GM21786 (cell line): ENCODE data around the gene OSBPL7.
"Not testable (repeated sequence)": the region's sequence is repeated elsewhere in the genome, so short reads cannot be mapped to it uniquely, and the experiment has no call there.

Experiments used
- ATAC-seq: cut with Tn5 transposase; IDR thresholded peaks from one replicate; pipeline ENCODE4 v1.9.1; 2021; ENCODE audit not compliant: unreplicated experiment

OSBPL7 gene

DNA sequence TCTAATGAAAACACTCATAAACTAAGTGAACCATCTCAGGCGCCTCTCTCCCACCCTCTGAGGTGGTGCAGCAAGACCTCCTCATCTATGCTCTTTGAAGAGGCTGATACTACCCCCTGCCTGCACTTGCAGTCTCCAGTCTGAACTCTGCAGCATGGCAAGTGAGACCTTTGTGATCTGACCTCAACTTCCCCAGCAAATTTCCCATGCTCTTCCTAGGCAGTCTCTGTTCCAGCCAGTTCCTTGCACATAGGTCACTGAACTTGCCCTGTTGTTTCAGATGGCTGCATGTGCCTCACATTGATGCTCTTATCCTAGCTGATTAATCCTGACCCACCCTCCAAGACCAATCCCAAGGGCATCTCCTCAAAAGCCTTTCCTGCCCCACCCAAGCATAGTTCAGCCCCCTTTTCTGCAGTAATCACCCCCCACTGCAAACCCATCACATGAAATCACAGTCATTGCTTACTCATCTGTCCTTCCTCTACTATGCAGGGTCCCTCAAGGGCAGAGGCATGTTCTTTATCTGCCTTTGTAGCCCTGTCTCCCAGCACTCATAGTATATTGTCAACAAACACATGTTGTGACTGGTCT lies 46.5 kb downstream of the OSBPL7 start:
- no peak for ATAC-seq

- ATAC-seq = no peak
Observed at GRCh38 chr17:47774331-47774730, 47.3 kb downstream of the OSBPL7 start.

DNA sequence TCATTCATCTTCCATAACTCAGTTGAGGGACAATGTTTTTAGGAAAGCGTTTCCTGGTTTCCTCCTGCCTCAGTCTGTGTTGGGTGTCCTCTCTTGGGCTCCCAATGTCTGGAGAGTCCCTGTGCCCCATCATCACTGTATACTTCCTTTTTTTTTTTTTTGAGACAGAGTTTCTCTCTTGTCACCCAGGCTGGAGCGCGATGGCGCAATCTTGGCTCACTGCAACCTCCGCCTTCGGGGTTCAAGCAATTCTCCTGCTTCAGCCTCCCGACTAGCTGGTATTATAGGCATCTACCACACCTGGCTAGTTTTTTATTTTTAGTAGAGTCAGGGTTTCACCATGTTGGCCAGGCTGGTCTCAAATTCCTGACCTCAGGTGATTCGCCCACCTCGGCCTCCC lies 47.9 kb downstream of the OSBPL7 start:
- not testable (repeated sequence) for ATAC-seq

DNA sequence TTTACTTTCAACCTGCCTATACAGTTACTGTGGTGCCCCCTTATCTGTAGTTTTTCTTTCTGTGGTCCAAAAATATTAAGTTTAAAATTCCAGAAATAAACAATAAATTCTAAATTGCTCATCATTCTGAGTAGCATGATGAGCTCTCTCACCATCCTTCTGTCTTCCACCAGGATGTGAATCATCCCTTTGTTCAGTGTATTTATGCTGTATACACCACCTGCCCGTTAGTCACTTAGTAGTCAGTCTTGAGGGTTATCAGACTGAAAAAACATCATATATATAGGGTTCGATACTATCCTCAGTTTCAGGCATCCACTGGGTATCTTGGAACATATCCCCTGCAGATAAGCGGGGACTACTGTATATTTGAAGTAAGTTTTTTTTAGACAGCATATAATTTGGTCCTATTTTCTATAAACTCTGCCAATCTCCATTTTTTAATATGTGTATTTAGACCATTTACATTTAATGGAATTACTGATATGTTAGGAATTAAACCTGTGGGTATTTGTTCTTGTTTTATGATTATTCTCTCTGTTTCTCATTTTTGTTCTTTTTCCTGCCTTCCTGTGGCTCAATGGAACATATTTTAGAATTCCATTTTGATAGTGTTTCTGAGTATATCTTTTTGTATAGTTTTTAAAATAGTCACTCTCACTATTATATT lies 57.5 kb downstream of the OSBPL7 start:
- ATAC-seq = no peak

DNA sequence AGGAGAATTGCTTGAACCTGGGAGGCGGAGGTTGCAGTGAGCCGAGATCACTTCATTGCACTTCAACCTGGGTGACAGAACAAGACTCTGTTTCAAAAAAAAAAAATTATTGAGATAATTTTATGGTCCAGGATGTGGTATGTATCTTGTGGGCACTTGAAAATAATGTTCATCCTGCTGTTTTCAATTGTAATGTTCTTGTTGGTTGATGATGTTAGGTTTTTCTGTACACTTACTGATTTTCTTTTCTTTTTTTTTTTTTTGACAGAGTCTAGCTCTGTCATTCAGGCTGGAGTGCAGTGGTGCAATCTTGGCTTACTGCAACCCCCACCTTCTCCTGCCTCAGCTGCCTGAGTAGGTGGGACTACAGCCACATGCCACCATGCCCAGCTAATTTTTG lies 58.9 kb downstream of the OSBPL7 start:
- ATAC-seq = no peak

DNA sequence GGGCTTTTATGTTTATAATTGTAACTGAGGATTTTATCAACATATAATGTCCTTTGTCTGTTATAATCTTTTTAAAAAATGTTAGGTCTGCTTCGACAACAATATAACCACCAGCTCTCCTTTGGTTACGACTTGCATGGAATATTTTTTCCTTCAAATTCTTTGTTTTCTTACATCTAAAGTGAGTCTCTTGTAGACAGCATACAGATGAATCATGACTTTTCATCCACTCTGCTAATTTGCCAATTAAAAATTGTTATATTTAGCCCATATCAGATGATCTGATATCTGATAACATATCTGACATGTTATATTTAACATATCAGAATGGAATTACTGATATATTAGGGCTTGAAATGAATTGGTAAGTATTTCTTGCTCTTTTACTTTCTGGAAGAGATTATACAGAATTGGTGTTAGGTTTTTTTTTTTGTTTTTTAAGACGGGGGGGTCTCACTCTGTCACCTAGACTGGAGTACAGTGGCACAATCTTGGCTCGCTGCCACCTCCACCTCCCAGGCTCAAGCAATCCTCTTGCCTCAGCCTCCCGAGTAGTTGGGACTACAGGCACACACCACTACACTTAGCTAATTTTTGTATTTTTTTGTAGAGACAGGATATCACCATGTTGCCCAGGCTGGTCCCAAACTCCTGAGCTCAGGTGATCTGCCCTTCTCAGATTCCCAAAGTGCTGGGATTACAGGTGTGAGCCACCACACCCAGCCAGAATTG lies 61.0 kb downstream of the OSBPL7 start:
- ATAC-seq = no peak

GRCh38 chr17:47757386-47757785 lies 64.2 kb downstream of the OSBPL7 start:
- ATAC-seq = no peak
